Muscle layer of colon (tissue), 2 donors: ENCODE results near the gene HDAC5.

Experiments used
- H3K27ac ChIP-seq: one replicate; pipeline ENCODE4 v1.7.0; 2013; ENCODE audit warnings: low read depth, mild to moderate bottlenecking, low read length, moderate library complexity
- H3K27me3 ChIP-seq, 2 donors: one replicate each; pipeline ENCODE4 v1.7.0; 2013; ENCODE audit warnings: low read length in 2 of 2, mild to moderate bottlenecking in 2 of 2; ENCODE audit not compliant: insufficient read depth in 2 of 2, control insufficient read depth in 1 of 2
- H3K36me3 ChIP-seq: one replicate; pipeline ENCODE4 v1.7.0; 2013; ENCODE audit warnings: mild to moderate bottlenecking, low read length; ENCODE audit not compliant: insufficient read depth
- H3K4me1 ChIP-seq: one replicate; pipeline ENCODE4 v1.7.0; 2013; ENCODE audit warnings: mild to moderate bottlenecking, low read length; ENCODE audit not compliant: insufficient read depth
- H3K4me3 ChIP-seq, 2 donors: one replicate each; pipeline ENCODE4 v1.7.0; 2013; ENCODE audit warnings: low read length in 2 of 2, low read depth in 1 of 2, mild to moderate bottlenecking in 1 of 2, moderate library complexity in 1 of 2
- H3K9ac ChIP-seq: one replicate; pipeline ENCODE4 v1.7.0; 2013; ENCODE audit warnings: low read length
- H3K9me3 ChIP-seq: one replicate; pipeline ENCODE4 v1.7.0; 2013; ENCODE audit warnings: mild to moderate bottlenecking, low read length
- donor health status: abdominal sarcoma.
- donor health status: Adenocarcinoma of cecum.

Gene HDAC5

DNA sequence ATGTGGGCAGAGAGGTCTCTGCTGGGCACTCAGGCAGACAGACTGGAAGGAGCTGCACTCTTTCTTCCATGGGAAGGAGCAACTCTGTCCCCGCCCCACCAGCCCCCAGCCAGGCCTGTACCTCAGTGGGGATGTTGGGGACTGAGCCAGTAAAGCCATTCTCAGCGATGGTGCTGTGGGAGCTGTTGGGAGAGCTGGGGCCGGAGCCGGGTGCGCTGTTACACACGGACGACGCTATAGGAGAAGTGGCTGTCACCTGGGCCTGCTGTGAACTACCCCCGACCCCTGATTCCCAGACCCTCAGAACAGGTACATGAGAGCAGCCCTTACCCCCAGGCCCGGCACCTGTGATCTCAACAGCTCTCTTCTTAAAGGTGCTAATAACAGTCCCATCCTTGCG lies 31.4 kb downstream of the HDAC5 start:
- peaks cover 40% of the 10 kb centered on the region for H3K36me3 ChIP-seq
- H3K9me3 ChIP-seq = no peaks in the 10 kb centered on the region
- no peak overlapping the region for H3K27ac ChIP-seq
- H3K27me3 ChIP-seq = no peaks in the 10 kb centered on the region
- H3K4me1 ChIP-seq = peaks cover 21% of the 10 kb centered on the region
- H3K4me3 ChIP-seq = no peak overlapping the region
- H3K9ac ChIP-seq = no peak overlapping the region

DNA sequence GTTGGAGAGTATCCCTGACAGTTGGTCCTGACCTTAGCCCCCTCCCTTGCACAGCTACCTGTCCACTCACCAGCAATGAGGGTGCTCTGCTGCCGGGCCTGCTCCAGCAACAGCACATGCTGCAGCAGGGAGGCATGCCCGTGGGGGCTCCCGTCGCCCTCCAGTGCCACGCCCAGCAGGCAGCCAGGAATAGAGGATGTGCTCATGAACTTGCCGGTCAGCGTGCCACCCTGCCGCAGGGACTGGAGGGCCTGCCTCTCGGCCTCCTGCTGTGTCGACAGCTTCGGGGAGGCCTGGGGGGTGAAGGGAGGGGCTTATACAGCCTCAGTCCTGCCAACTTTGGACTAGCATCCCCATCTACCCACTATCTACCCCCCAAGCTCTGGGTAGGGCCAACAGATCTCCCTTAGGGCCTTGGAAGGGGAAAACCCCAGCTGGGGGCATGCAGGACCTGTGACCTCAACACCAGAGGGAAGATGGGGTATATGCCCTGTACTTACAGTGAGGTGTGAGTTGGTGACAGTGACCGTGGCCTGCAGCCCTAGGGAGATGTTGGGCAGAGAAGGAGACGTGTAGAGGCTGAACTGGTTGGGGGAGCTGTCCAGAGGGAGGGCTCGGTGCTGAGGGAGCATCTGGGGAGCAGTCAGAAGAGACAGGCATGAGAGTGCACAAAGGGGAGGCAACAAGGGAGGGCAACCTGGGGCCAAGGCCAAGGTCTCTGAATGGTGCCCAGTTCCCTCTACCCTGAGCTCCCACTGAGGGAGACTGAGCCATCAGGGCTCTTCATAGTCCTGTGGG lies 32.0 kb downstream of the HDAC5 start:
- H3K9me3 ChIP-seq = no peaks in the 10 kb centered on the region
- H3K36me3 ChIP-seq = peaks cover 42% of the 10 kb centered on the region
- no peak overlapping the region for H3K27ac ChIP-seq
- H3K27me3 ChIP-seq = no peaks in the 10 kb centered on the region
- no peak overlapping the region for H3K4me3 ChIP-seq
- peaks cover 21% of the 10 kb centered on the region for H3K4me1 ChIP-seq
- no peak overlapping the region for H3K9ac ChIP-seq

DNA sequence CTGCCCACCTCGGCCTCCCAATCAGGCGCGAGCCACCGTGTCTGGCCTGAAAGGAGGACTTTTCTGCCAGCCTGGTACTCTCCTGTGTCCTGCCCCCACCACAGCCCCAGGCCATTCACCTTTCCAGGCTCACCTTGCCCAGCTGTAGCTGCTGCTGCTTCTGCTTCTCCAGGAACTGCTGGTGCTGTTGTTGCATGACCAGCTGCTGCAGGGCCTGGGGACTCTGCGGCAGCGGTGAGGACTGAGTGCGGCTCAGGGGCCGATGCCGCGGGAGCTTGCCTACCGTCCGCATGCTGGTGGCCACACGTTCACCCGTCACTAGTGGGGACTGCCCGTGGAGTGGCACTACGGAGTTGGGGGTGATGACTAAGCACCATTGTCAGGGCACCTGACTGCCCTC lies 35.2 kb downstream of the HDAC5 start:
- no peak overlapping the region for H3K4me3 ChIP-seq
- H3K27me3 ChIP-seq = no peaks in the 10 kb centered on the region
- H3K9me3 ChIP-seq = no peaks in the 10 kb centered on the region
- peaks cover 4% of the 10 kb centered on the region for H3K4me1 ChIP-seq
- peaks cover 67% of the 10 kb centered on the region for H3K36me3 ChIP-seq
- no peak overlapping the region for H3K27ac ChIP-seq
- H3K9ac ChIP-seq = no peak overlapping the region

DNA sequence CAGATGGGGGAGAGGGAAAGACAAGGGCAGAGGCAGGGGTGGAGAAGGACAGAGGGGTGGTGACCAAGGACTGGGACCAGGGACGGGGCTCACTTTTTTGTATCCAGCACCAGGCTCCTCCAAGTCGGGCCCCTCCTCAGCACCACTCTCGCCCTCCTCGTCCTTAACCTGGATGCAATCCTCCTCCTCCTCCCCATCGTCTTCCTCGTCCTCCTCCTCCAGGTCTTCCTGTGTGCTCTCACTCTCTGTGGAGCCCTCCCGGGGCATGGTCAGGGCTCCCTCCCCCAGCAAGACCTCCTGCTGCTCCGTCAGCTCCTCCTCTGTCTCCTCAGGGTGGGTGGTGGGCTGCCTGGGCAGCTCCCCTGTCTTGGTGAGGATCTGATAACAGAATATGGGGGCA lies 36.1 kb downstream of the HDAC5 start:
- H3K9ac ChIP-seq = no peak overlapping the region
- H3K9me3 ChIP-seq = no peaks in the 10 kb centered on the region
- peaks cover 74% of the 10 kb centered on the region for H3K36me3 ChIP-seq
- H3K27me3 ChIP-seq = no peaks in the 10 kb centered on the region
- no peak overlapping the region for H3K4me3 ChIP-seq
- no peak overlapping the region for H3K27ac ChIP-seq
- peaks cover 4% of the 10 kb centered on the region for H3K4me1 ChIP-seq

DNA sequence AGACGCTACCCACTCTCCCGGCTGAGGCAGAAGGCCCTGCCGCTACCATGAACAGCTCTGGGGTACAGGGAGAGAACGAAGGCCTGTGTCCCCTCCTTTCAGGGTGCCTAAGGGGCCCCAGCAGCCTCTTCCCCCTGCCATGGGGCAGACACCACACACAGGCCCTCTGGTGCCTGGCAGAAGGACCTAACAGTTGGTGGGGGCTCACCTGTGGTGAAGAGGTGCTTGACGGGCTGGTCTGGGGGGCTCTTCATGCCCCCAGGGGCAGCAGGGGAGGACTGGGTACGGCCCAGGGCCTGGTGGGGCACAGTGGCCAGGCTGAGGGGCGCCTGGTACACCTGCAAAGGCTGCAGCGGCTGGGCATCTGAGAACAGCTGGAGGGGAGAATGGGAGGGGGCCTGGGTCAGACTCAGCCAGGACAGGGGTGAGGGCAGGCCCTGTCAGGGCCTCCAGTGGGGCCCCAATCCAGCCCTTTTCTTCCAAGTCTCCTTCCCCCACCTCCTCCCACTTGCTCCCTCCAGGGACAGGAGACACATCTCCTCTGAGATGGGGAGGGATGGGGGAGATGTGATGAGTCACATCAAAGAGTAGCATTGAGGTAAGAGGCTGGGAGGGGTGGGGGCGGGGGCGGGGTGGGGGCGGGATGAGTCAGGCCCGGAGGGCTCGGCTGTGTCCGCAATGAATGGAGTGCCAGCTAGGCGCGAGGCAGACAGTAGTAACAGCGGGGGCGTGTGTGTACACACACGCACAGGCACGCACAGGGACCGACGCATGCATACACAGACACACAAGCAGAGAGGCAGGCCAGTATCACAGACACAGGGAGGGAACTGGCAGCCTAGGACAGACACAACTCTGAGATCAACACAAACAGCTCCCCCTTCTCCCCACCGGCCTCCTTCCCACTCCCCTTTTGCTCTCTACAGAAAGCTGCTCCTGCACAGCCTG lies 36.8 kb downstream of the HDAC5 start:
- no peak overlapping the region for H3K27ac ChIP-seq
- peaks cover 4% of the 10 kb centered on the region for H3K4me1 ChIP-seq
- H3K36me3 ChIP-seq = peaks cover 74% of the 10 kb centered on the region
- H3K27me3 ChIP-seq = no peaks in the 10 kb centered on the region
- H3K9ac ChIP-seq = no peak overlapping the region
- H3K4me3 ChIP-seq = no peak overlapping the region
- H3K9me3 ChIP-seq = no peaks in the 10 kb centered on the region

DNA sequence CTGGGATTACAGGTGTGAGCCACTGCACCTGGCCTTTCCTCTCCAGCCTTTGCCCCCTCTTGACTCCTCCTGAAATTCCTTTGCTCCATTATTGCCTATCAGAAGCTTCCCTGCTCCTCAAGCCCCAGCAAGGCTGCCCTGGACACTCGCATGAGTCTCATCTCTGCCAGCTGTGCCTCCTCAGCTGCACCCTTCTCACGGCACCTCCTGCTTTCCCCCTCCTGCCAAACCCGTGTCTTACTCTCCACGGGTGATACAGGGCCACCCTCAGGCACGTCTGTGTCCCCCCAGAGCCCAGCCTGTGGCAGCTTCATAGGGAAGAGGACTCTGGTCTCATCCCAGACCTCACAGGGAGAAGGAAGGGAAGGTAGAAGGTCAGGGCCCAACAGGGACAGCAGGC lies 37.5 kb downstream of the HDAC5 start:
- Histone ChIP-seq H3K27ac (no peak overlapping the region), H3K4me1 (peaks cover 4% of the 10 kb centered on the region), H3K36me3 (peaks cover 68% of the 10 kb centered on the region), H3K9ac (no peak overlapping the region), H3K9me3 (no peaks in the 10 kb centered on the region), H3K4me3 (no peak overlapping the region), H3K27me3 (no peaks in the 10 kb centered on the region)

GRCh38 chr17:44084921-44085320 lies 38.5 kb downstream of the HDAC5 start:
- H3K9me3 ChIP-seq = no peaks in the 10 kb centered on the region
- H3K27me3 ChIP-seq = no peaks in the 10 kb centered on the region
- H3K4me3 ChIP-seq = no peak overlapping the region
- H3K9ac ChIP-seq = no peak overlapping the region
- no peak overlapping the region for H3K27ac ChIP-seq
- peaks cover 76% of the 10 kb centered on the region for H3K36me3 ChIP-seq
- H3K4me1 ChIP-seq = peaks cover 4% of the 10 kb centered on the region

DNA sequence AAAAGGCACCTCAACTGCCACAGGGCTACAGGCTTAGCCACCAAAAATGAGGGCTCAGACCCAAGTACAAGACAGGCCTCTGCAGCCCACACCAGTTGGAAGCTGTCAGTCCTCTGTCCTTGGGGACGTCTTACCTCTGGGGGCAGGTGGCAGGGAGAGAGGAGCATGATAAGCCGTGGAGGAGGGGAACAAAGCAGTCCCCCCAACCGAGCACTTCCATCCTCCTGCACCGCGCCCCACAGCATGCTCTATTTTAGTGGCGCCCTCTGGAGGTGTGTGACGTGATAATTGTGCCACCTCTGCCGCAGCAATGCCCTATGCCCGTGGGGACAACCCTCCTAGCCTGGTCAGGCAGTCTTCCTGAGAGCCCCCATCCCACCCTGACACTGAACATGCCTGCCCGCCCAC lies 39.3 kb downstream of the HDAC5 start:
- Histone ChIP-seq H3K9ac (no peak overlapping the region), H3K9me3 (no peaks in the 10 kb centered on the region), H3K36me3 (peaks cover 81% of the 10 kb centered on the region), H3K27ac (no peak overlapping the region), H3K27me3 (no peaks in the 10 kb centered on the region), H3K4me1 (peaks cover 4% of the 10 kb centered on the region), H3K4me3 (no peak overlapping the region)

GRCh38 chr17:44083250-44083849 lies 40.1 kb downstream of the HDAC5 start:
- H3K9me3 ChIP-seq = no peaks in the 10 kb centered on the region
- no peak overlapping the region for H3K4me3 ChIP-seq
- no peak overlapping the region for H3K9ac ChIP-seq
- H3K4me1 ChIP-seq = peaks cover 4% of the 10 kb centered on the region
- no peak overlapping the region for H3K27ac ChIP-seq
- no peaks in the 10 kb centered on the region for H3K27me3 ChIP-seq
- H3K36me3 ChIP-seq = peaks cover 81% of the 10 kb centered on the region

GRCh38 chr17:44082256-44082927 lies 41.0 kb downstream of the HDAC5 start:
- Histone ChIP-seq H3K4me3 (no peak overlapping the region), H3K9me3 (no peaks in the 10 kb centered on the region), H3K27ac (no peak overlapping the region), H3K36me3 (peaks cover 81% of the 10 kb centered on the region), H3K4me1 (peaks cover 4% of the 10 kb centered on the region), H3K27me3 (no peaks in the 10 kb centered on the region), H3K9ac (no peak overlapping the region)

GRCh38 chr17:44081681-44082080 lies 41.8 kb downstream of the HDAC5 start:
- H3K36me3 ChIP-seq = peaks cover 84% of the 10 kb centered on the region
- H3K9ac ChIP-seq = no peak overlapping the region
- H3K9me3 ChIP-seq = no peaks in the 10 kb centered on the region
- no peaks in the 10 kb centered on the region for H3K27me3 ChIP-seq
- H3K4me1 ChIP-seq = no peaks in the 10 kb centered on the region
- H3K4me3 ChIP-seq = no peak overlapping the region
- H3K27ac ChIP-seq = no peak overlapping the region
